ENCODE results near the gene ADGRL4.

Gene ADGRL4

DNA sequence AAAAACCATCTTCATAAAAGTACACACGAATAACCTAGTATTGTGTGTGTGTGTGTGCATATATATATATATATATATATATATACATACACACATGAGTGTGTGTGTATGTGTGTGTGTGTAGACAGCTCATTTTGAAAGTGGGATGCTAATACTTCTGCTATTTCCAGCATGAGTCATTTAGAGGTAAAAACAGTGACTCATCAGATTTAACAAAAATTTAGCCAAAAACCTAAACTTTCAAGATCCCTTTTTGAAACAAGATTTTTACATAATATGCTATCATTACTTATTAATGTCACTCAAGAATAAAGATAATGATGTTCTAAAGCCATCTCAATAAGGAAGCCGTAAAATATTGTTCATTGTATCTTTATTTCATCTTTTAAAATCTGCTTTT lies 35.6 kb upstream of the ADGRL4 start:
- peak; percentile 16 for DNase-seq (ENCODE audit: low read depth)
- H3K4me3 ChIP-seq (ENCODE audit: control insufficient read depth, low read depth, low read length) = no peak overlapping the region
- TF ChIP-seq, protein P1, sequence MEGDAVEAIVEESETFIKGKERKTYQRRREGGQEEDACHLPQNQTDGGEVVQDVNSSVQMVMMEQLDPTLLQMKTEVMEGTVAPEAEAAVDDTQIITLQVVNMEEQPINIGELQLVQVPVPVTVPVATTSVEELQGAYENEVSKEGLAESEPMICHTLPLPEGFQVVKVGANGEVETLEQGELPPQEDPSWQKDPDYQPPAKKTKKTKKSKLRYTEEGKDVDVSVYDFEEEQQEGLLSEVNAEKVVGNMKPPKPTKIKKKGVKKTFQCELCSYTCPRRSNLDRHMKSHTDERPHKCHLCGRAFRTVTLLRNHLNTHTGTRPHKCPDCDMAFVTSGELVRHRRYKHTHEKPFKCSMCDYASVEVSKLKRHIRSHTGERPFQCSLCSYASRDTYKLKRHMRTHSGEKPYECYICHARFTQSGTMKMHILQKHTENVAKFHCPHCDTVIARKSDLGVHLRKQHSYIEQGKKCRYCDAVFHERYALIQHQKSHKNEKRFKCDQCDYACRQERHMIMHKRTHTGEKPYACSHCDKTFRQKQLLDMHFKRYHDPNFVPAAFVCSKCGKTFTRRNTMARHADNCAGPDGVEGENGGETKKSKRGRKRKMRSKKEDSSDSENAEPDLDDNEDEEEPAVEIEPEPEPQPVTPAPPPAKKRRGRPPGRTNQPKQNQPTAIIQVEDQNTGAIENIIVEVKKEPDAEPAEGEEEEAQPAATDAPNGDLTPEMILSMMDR (IDR thresholded peaks at IDR 0.05; ENCODE audit: control insufficient read depth, insufficient read depth, low read depth, low read length, missing control alignments) = no peak

DNA sequence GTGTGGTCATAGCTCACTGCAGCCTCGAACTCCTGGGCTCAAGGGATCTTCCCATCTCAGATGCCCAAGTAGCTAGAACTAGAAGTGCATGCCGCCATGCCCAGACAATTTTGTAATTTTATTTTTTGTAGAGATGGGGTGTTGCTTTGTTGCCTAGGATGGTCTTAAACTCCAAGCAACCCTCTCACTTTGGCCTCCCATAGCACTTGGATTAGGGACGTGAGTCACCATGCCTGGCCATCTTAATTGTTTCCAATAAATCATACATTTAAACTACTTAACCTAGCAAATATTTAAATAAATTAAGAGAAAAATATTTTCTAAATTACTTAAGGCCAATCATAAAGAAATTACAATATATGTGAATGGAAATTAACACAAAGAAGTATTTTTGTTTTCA lies 35.1 kb upstream of the ADGRL4 start:
- TF ChIP-seq, protein P1 (IDR thresholded peaks at IDR 0.05; ENCODE audit: control insufficient read depth, insufficient read depth, low read depth, low read length, missing control alignments) = no peak
- DNase-seq (ENCODE audit: low read depth) = no peak
- H3K4me3 ChIP-seq (ENCODE audit: control insufficient read depth, low read depth, low read length) = no peak overlapping the region

DNA sequence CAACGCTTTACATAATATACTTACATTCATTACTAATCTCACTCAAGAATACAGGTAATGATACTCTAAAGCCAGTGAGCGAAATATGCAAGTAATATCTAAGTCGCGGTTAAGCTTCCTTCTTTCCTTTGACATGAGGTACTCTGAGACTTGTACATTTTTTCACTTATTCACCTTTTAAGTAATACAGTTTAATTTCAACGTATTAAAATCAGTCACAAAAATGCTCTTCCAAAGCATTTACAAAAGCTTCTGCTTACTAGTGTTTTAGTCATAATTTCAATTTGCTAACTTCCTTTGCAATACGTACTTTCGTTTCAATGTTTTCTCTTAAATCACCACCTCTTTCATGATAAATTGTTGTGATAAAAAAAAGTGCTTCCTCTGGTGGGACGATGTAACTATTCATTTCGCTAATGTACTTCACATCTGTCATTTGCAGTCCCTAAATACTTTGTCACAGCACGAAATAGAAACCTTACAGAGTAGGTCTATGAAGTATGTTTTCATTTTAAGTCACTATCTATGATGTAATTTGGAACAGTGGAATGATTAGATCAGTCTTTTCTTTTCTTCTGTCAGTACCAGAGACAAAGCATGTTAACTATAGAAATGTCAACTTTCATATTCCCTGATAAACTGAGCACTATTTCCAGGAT lies 34.0 kb upstream of the ADGRL4 start:
- no peak overlapping the region; the same call in 1 of the 2 replicates for H3K4me3 ChIP-seq (ENCODE audit: control insufficient read depth, low read depth, low read length)
- TF ChIP-seq, protein P1 (IDR thresholded peaks at IDR 0.05; ENCODE audit: control insufficient read depth, insufficient read depth, low read depth, low read length, missing control alignments) = no peak
- no peak for DNase-seq (ENCODE audit: low read depth)

DNA sequence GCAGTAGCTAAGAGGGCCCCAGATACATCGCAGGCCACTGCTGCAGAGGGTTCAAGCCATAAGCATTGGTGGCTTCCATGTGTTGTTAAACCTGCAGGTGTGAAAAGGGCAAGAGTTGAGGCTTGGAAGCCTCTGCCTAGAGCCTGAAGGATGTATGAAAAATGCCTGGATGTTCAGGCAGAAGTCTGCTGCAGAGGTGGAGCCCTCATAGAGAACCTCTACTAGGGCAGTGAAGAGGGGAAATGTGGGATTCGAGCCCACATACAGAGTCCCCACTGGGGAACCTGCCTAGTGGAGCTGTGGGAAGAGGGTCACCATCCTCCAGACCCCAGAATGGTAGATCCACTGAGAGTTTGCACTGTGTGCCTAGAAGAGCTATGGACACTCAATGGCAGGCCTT lies 30.6 kb upstream of the ADGRL4 start:
- no peak for DNase-seq (ENCODE audit: low read depth)
- TF ChIP-seq, protein P1 (IDR thresholded peaks at IDR 0.05; ENCODE audit: control insufficient read depth, insufficient read depth, low read depth, low read length, missing control alignments) = no peak
- no peak overlapping the region for H3K4me3 ChIP-seq (ENCODE audit: control insufficient read depth, low read depth, low read length)

DNA sequence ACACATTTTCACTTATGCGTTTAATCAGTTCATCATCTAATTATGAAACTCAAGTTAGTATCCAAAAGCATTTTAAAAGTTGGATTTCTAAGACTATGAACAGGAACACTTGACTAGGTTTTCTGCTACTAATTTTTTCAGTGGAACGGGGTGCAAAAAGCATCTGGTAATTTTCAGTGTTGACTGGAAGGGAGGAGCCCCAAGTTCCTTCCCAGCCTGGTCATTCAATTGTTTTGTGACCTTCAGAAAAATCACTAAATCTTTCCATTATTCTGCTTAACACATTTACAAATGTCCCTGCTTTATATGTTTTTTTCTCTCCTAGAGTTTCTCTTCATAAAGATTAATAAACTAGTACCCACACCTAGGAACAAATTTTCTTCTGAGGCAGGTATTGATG lies 6.0 kb upstream of the ADGRL4 start:
- H3K4me3 ChIP-seq (ENCODE audit: control insufficient read depth, low read depth, low read length) = no peak overlapping the region
- DNase-seq (ENCODE audit: low read depth) = no peak
- TF ChIP-seq, protein P1 (IDR thresholded peaks at IDR 0.05; ENCODE audit: control insufficient read depth, insufficient read depth, low read depth, low read length, missing control alignments) = no peak

DNA sequence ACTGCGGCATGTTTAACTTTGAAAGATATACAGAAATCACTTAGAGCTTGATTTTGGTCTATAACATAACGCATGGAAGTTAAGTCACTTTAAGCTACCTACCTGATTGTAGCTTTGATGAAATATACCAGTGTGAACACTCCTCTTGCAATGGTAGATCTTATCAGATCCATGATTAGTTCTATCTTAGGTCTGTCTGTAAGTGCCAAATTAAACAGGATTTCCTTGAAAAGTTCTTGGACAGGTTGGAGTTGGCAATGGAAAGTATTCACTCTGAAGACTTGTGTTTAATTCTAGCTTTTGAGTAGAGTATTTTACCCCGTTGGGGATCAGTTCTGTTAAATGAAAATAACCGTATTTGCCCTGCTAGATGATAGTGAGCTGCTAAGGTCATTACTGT lies 4.1 kb upstream of the ADGRL4 start:
- no peak overlapping the region for H3K4me3 ChIP-seq (ENCODE audit: control insufficient read depth, low read depth, low read length)
- TF ChIP-seq, protein P1 (IDR thresholded peaks at IDR 0.05; ENCODE audit: control insufficient read depth, insufficient read depth, low read depth, low read length, missing control alignments) = no peak
- DNase-seq (ENCODE audit: low read depth) = no peak
